Measurements from ENCODE around the gene MIAT.

Gene MIAT

GRCh38 chr22:26697151-26697550, 39.8 kb downstream of the MIAT start:
- Histone ChIP-seq H4K20me1 (ENCODE audit: insufficient read depth, low read length, poor library complexity, severe bottlenecking) (no peaks in the 10 kb centered on the region), H3K4me1 (ENCODE audit: insufficient read depth, low read length, poor library complexity, severe bottlenecking) (no peaks in the 10 kb centered on the region), H3K4me3 (ENCODE audit: low read length, poor library complexity, severe bottlenecking) (no peak overlapping the region), H3K79me2 (ENCODE audit: insufficient read depth, low read length) (no peaks in the 10 kb centered on the region), H3K9me2 (replicated peaks; ENCODE audit: low read depth, low read length) (no peaks in the 10 kb centered on the region), H2AFZ (ENCODE audit: low read length) (no peak overlapping the region), H3F3A (ENCODE audit: low read depth) (no peaks in the 10 kb centered on the region), H3K4me2 (ENCODE audit: low read depth, low read length, poor library complexity, severe bottlenecking) (no peak overlapping the region), H3K36me3 (ENCODE audit: insufficient read depth, low read length) (peaks cover 10% of the 10 kb centered on the region; the same call in 1 of the 2 replicates), H3K9me3 (ENCODE audit: insufficient read depth, low read depth, low read length) (peaks cover 6% of the 10 kb centered on the region; the same call in 1 of the 2 replicates), H3K27me3 (ENCODE audit: insufficient read depth, low read length, poor library complexity, severe bottlenecking) (no peaks in the 10 kb centered on the region), H3K9ac (ENCODE audit: low read depth, low read length, poor library complexity, severe bottlenecking) (no peak overlapping the region)
- TF ChIP-seq CTCF (conservative IDR thresholded peaks at IDR 0.05; ENCODE audit: low read length) (no peak), EZH2phosphoT487 (IDR thresholded peaks at IDR 0.05; ENCODE audit: borderline replicate concordance) (no peak)

- H3K4me2 ChIP-seq (ENCODE audit: low read depth, low read length, poor library complexity, severe bottlenecking) = no peak overlapping the region
- no peak overlapping the region for H3K9ac ChIP-seq (ENCODE audit: low read depth, low read length, poor library complexity, severe bottlenecking)
- H3K9me2 ChIP-seq (replicated peaks; ENCODE audit: low read depth, low read length) = no peaks in the 10 kb centered on the region
- peaks cover 10% of the 10 kb centered on the region; the same call in 1 of the 2 replicates for H3K36me3 ChIP-seq (ENCODE audit: insufficient read depth, low read length)
- H3K4me3 ChIP-seq (ENCODE audit: low read length, poor library complexity, severe bottlenecking) = no peak overlapping the region
- TF ChIP-seq EZH2phosphoT487 (IDR thresholded peaks at IDR 0.05; ENCODE audit: borderline replicate concordance) (no peak), CTCF (conservative IDR thresholded peaks at IDR 0.05; ENCODE audit: low read length) (no peak)
- no peaks in the 10 kb centered on the region for H3K79me2 ChIP-seq (ENCODE audit: insufficient read depth, low read length)
- no peaks in the 10 kb centered on the region for H3K27me3 ChIP-seq (ENCODE audit: insufficient read depth, low read length, poor library complexity, severe bottlenecking)
- H3K9me3 ChIP-seq (ENCODE audit: insufficient read depth, low read depth, low read length) = peaks cover 6% of the 10 kb centered on the region; the same call in 1 of the 2 replicates
- no peak overlapping the region for H2AFZ ChIP-seq (ENCODE audit: low read length)
- H3K4me1 ChIP-seq (ENCODE audit: insufficient read depth, low read length, poor library complexity, severe bottlenecking) = no peaks in the 10 kb centered on the region
- H4K20me1 ChIP-seq (ENCODE audit: insufficient read depth, low read length, poor library complexity, severe bottlenecking) = no peaks in the 10 kb centered on the region
- H3F3A ChIP-seq (ENCODE audit: low read depth) = no peaks in the 10 kb centered on the region
Measured at GRCh38 chr22:26700462-26700861, 43.1 kb downstream of the MIAT start.

- TF ChIP-seq CTCF (conservative IDR thresholded peaks at IDR 0.05; ENCODE audit: low read length) (no peak), EZH2phosphoT487 (IDR thresholded peaks at IDR 0.05; ENCODE audit: borderline replicate concordance) (no peak)
- H3K9me2 ChIP-seq (replicated peaks; ENCODE audit: low read depth, low read length) = no peaks in the 10 kb centered on the region
- no peaks in the 10 kb centered on the region for H3K4me1 ChIP-seq (ENCODE audit: insufficient read depth, low read length, poor library complexity, severe bottlenecking)
- H3F3A ChIP-seq (ENCODE audit: low read depth) = no peaks in the 10 kb centered on the region
- no peak overlapping the region for H3K4me3 ChIP-seq (ENCODE audit: low read length, poor library complexity, severe bottlenecking)
- H3K36me3 ChIP-seq (ENCODE audit: insufficient read depth, low read length) = peaks cover 10% of the 10 kb centered on the region; the same call in 1 of the 2 replicates
- H3K79me2 ChIP-seq (ENCODE audit: insufficient read depth, low read length) = no peaks in the 10 kb centered on the region
- H3K27me3 ChIP-seq (ENCODE audit: insufficient read depth, low read length, poor library complexity, severe bottlenecking) = no peaks in the 10 kb centered on the region
- no peak overlapping the region for H3K4me2 ChIP-seq (ENCODE audit: low read depth, low read length, poor library complexity, severe bottlenecking)
- H4K20me1 ChIP-seq (ENCODE audit: insufficient read depth, low read length, poor library complexity, severe bottlenecking) = no peaks in the 10 kb centered on the region
- peaks cover 6% of the 10 kb centered on the region; the same call in 1 of the 2 replicates for H3K9me3 ChIP-seq (ENCODE audit: insufficient read depth, low read depth, low read length)
- H2AFZ ChIP-seq (ENCODE audit: low read length) = no peak overlapping the region
- no peak overlapping the region for H3K9ac ChIP-seq (ENCODE audit: low read depth, low read length, poor library complexity, severe bottlenecking)
Measured at GRCh38 chr22:26700886-26701285, 43.5 kb downstream of the MIAT start.

Data from Loucy (cell line).